ENCODE results near the gene CHKB.
"Not testable (repeated sequence)": the region's sequence is repeated elsewhere in the genome, so short reads cannot be mapped to it uniquely, and the experiment has no call there.

Gene CHKB

DNA sequence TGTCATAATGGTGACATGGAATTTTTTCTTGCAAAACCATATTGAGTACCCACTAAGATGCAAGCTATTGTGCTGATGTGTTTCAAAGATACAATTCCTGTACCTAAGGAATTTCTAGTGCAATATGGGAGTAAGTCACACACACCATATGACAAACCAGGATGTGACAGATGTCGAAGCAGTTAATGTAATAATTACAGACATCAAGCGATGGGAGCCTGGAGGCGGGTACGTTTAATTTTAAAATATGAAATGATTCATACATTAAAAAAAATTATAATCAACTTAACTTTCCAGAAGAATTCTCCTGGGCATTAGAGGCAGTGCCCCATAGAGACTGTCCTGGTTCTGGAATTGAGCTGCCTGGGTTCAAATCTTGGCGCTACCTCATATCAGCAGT, 25.9 kb downstream of the CHKB start:
- FAIRE-seq (no peak), DNase-seq (ENCODE audit: insufficient read length, low spot score) (no peak)

DNA sequence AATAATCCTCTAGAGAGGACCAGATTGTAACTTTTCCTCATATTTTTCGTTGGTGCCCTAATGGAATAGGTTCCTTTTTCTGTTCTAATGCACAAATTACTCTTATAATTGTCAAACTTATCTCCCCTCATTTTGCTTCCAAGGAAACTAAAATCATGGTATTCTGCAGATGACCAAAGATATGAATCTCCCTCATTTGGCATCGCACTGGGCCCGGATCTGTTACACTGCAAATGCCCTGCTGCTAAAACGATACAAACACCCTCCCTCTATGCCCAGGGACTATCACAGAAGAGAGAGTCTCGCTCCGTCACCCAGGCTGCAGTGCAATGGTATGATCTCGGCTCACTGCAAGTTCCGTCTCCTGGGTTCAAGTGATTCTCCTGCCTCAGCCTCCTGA, 29.3 kb downstream of the CHKB start:
- FAIRE-seq: no peak
- DNase-seq (ENCODE audit: insufficient read length, low spot score): no peak

DNA sequence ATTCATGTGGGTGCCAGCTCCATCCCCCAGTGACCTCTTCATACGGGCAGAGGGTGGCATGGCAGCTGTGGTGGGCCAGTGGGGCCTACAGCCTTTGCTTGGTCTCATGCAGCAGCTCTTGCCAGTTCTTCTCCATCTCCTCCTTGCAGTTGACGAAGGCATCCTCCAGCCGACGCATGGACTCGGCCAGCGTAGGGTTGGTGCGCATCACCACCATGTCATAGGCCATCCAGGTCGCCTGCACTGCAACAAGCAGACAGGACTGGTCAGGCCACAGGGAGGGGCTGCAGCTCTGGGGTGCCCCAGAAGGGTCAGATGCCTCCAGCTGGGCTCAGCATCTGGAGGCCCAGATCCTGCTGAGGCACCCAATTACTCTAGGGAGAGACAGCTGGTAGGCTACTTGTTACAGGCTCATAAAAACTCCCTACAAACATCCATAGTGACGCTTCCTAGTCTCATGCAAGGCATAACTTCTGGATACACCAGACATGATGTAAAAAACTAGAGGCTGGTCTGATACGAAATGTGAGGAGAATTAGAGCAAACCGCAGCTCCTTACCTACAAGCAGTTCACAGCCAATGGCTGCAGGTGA, 31.4 kb downstream of the CHKB start:
- no peak for DNase-seq (ENCODE audit: insufficient read length, low spot score)
- no peak for FAIRE-seq

DNA sequence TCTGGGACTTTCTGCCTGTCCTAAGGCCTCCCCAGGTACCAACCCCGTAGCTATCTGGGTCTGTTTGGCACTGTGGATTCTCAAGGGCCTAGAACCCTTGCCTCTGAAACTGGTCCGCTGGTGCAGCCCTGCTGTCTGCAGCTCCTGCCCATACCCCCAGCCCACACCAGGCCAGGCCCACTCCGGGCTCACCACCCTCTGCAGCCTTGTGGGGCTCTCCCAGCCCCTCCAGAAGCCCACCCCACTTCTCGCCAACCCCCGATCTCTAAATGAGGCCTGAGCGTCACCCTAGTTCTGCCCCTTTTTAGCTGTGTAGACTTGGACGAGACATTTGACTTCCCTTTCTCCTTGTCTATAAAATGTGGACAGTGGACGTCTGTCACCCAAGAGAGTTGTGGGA, 32.3 kb downstream of the CHKB start:
- FAIRE-seq (no peak), DNase-seq (ENCODE audit: insufficient read length, low spot score) (no peak)

DNA sequence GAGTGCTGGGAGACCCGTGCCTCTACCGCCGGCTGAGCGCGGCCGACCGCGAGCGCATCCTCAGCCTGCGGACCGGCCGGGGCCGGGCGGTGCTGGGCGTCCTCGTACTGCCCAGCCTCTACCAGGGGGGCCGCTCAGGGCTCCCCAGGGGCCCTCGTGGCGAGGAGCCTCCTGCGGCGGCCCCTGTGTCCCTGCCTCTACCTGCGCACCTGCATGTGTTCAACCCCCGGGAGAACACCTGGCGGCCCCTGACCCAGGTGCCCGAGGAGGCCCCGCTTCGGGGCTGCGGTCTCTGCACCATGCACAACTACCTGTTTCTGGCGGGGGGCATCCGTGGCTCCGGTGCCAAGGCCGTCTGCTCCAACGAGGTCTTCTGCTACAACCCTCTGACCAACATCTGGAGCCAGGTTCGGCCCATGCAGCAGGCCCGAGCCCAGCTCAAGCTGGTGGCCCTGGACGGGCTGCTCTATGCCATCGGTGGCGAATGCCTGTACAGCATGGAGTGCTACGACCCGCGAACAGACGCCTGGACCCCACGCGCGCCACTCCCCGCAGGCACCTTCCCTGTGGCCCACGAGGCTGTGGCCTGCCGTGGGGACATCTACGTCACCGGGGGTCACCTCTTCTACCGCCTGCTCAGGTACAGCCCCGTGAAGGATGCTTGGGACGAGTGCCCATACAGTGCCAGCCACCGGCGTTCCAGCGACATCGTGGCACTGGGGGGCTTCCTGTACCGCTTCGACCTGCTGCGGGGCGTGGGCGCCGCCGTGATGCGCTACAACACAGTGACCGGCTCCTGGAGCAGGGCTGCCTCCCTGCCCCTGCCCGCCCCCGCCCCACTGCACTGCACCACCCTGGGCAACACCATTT, 33.5 kb downstream of the CHKB start:
- no peak for FAIRE-seq

DNA sequence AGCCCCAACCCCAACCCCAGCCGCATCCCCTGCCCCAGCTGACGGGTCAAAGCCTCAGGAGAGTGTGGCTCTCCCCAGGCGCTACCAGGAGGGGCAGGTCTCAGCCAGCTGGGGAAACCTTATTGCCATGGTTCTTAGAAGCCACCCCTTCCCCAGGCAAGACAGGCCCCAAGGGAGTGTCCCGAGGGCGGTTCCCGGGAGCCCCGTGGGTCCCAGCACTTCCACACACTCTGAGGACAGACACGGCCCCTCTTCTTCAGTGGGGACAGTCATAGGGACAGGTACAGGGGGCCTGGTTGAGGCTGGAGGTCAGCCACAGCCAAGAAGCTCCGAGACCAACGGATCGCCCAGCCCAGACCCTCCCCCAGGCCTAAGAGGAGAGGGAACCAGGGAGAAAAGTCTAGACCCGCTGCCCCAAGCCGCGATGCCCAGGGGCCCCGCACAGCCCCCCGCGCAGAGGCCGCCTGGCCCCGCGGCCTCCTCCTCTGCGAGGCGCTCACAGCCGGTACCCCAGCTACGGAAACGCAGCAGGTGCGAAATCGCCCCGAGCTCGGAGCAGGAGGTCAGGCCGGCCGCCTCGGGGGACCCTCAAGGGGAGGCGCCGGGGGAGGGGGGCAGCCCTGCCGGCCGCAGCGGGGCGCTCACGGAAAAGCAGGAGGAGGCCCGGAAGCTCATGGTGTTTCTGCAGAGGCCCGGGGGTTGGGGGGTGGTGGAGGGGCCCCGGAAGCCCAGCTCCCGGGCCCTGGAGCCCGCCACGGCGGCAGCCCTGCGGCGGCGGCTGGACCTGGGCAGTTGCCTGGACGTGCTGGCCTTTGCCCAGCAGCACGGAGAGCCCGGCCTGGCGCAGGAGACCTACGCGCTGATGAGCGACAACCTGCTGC, 34.4 kb downstream of the CHKB start:
- no peak for DNase-seq (ENCODE audit: insufficient read length, low spot score)
- FAIRE-seq: peak; percentile 78

More for the DNA sequence above, 33.5 kb downstream of the CHKB start:
- no peak for DNase-seq (ENCODE audit: insufficient read length, low spot score)

DNA sequence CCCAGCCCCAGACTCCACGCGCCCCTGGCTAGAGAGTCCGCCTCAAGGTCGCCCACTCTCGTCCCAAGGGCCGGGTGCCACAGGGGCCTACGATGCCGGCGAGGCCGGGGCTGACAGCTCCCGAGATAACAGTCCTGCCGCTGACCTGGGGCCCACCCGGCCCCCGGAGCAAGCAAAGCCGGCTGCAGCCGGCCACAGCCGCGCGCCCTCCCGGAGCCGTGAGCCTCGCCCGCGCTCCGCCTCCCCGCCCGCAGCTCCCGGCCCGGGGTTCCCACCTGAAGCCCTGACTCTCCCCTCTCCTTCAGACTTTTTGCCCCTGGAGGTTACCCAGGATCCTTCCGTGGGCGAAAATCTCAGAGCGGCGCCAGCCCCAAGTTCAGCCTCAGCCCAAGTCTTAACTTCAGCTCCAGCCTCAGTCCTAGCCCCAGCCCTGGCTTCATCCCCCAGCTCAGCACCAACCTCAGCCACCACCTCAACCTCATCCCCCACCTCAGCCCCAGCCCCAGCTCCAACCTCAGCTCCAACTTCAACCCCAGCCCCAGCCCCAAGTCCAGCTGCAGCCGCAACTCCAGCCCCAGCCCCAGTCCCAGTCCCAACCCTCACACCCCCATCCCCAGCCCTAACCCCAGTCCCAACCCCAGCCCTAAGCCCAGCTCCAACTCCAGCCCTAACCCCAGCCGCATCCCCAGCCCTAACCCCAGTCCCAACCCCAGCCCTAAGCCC, 35.2 kb downstream of the CHKB start:
- DNase-seq (ENCODE audit: insufficient read length, low spot score): no peak
- FAIRE-seq: no peak

DNA sequence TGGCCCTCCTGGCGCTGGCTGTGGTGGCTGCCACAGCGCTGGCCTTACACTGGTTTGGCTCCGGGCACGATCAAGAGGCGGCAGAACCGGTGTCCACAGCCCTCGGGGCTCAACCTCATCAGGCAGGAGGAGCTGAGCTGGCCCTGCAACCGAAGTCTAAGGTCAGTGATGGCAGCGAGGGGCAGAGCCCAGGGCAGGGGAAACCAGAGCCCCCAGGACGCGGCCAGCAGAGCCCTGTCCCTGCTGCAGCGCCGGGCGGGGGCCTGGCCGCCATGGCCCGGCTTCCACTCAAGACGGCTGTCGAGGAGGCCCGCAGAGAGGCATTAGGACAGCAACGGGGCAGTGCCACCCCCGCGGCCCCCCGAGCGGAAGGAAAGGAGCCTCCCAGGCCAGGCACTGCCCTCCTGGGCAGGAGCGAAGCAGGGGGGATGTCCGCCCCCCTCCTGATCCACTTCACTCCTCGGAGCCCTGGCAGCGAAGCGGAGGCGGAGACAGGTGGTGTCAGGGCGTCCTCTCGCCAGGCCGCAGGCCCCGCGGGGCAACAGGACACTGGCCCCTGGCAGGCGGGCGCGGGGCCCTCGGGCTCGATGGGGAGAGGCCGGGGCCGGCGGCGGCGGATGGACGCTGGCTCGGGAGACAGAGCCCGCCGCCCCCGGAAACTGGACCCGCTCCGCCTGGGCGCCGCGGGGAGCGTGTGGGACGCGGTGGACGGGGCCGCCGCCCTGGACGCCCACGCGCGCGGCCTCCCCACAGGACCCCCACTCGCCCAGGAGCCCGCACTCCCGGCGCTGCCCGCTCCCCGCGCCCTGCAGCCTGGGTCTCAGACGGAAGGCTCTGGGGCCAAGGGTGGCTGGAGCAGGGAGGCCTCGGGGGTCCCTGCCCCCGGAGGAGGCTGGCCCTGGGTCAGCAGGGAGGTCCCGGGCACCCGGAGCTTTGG, 36.1 kb downstream of the CHKB start:
- DNase-seq (ENCODE audit: insufficient read length, low spot score) (no peak), FAIRE-seq (no peak)

DNA sequence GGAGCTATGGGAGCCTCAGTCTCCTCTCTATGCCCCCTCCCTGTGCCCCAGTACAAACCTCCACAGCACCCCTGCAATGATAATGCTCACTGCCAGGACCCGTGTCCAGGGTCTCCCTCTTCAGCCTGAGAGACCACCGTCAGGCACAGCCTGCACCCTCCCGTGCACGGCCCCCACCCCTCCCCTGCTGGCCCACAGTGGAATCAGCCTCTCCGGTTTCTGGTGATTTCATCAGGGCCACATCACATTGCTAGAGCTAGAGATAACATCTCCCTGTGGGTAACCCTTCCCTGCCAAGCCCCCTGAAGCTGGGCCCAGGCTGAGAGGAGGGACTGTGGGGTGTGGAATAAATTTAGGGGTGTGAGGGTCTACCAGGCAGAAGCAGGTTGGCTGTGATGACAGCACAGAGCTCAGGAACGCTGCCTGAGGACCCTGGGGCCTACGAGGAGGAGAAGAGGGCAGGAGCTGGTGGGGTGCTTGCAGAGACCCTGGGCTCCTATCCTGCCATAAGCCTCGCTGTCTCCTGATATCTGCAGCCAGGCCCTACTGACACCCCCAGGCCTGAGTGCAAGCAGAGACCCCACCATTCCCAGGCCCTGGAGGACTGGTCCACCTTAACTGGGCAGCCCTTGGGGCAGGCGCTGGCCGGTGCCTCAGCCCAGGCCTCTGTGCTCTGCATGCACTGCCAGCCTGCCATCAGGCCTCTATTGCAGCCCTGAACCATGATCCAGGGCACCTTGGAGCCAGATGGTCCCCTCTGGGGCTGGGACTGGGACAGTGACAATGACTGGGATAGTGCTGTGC, 36.9 kb downstream of the CHKB start, which contains the start of gene KLHDC7B:
Gene KLHDC7B (plus strand): TSS at position 378 of the 804 bp plus-strand sequence. CDS start 345 bp downstream, at position 723.
- FAIRE-seq (no peak), DNase-seq (ENCODE audit: insufficient read length, low spot score) (no peak)

DNA sequence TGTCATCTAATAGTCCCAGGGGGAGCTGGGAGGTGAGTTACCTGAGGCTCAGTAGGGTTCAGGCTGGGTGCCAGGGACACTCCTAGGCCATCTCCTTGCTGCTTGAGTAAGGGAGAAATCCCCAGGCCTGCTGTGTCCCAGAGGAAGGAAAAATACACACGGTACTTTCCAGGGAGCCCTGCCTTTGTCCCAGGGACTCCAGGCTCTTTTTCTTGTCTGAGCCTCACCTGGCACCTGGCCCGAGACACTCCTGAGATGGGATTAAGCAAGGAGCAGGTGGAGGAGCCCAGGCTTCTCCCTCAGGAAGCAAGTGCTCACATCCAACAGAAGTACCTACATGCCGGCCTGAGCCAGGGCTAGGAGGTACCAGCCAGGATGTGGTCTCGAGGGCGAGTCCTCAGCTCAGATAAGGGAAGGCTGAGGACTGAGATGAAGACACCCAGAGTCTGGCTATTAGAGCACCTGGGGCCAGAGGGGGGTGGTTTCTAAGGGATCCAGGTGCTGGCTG, 37.8 kb downstream of the CHKB start:
- DNase-seq (ENCODE audit: insufficient read length, low spot score) (no peak), FAIRE-seq (peak; percentile 73)

DNA sequence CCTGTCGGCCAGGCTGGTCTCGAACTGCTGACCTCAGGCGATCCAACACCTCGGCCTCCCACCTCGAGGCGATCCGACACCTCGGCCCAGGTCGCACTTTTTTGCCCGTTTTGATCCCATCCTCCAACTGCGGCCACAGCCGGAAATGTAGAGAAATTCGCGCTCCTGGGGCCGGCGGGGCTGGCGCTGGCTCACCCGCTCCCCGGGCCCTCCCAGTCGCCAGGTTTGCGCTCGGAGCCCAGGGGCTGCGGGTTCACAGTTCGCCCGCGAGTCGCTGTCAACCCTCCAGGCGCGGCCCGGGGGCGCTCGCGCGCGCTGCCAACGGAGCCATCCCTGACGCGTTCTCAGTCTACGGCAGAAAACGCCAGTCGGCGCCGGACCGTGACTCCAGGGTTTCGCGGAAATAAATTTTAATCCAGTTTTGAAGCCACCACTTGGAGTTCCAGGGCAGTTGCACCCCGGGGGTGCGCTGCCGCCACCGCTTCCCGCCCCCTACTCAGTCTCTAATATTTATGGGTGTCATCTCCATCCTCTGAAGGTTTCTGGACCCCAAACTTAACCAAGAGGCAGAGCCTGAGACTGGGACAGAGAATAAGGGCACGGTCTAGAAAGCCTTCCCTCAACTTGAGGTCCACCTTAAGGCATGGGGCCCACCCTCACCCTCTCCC, 38.4 kb downstream of the CHKB start:
- peak; percentile 81 for FAIRE-seq
- DNase-seq (ENCODE audit: insufficient read length, low spot score): no peak

DNA sequence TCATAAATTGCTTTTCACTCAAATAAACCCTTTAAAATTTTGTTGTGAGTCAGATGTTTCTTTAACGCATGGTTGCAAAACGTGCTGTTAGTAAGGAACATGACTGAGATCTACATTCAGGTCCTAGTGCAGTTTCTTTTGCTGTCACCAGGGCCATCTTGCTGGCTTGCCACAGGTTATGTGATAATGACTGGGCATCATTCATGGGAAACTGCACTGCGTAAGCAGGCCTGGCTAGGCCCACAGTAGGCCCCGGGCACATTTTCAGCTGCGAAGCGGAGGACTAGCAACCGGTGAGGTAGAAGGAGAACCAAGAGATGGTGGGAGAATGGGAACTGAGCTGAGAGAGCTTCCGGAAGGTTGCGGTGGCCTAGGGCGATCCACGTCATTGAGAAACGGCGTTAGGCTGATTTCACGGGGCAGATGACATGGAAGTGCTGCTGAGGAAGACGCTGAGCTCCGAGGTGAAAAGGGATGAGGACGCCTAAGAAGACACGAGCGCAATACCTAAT, 40.2 kb downstream of the CHKB start:
- DNase-seq (ENCODE audit: insufficient read length, low spot score) (no peak), FAIRE-seq (no peak)

DNA sequence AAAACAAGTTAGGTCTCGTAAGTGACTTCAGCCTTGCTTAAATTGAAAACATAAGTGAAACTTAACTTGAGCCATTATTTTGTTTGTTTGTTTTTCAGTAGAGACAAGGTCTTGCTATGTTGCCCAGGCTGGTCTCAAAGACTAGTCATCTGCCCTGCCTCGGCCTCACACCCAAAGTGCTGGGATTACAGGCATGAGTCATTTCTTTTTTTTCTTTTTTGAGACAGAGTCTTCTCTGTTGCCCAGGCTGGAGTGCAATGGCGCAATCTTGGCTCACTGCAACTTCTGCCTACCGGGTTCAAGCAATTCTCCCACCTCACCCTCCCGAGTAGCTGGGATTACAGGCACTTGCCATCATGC, 41.0 kb downstream of the CHKB start:
- FAIRE-seq: peak; percentile 99
- not testable (repeated sequence) for DNase-seq (ENCODE audit: insufficient read length, low spot score)

DNA sequence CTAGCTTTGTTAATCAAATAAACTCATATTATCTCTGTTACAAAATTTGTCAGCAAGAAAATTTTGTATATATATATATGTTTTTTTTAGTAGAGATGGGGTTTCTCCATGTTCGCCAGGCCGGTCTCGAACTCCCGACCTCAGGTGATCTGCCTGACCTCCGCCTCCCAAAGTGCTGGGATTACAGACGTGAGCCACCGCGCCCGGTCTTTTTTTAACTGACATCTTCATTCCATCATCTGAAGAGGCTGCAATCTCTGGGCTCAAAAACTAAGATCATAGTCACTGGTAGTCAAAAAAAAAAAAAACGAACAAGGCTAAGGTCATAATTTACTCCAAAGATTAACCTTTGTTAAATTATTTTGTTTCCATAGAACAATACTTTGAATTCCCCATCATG, 42.3 kb downstream of the CHKB start:
- FAIRE-seq: no peak
- no peak for DNase-seq (ENCODE audit: insufficient read length, low spot score)

DNA sequence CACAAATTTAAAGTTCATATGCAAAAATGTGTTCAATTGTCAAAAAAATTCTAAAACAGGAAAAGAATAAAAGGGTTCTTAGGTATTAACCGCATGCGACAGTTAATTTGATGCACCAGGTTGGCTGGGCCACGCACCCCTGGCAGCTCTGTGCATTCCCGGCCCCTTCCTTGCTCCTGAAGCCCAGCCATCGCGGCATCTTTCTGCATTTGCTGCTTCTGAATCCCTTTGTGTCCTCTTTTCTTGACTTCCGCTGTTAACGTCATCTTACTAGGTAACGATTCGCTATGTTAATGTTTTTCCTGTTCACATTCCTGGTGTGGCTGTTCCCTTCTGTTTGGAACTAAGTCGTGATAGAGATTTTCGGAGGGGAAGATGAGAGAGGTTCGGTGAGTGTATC, 44.9 kb downstream of the CHKB start:
- FAIRE-seq: no peak
- DNase-seq (ENCODE audit: insufficient read length, low spot score): no peak

DNA sequence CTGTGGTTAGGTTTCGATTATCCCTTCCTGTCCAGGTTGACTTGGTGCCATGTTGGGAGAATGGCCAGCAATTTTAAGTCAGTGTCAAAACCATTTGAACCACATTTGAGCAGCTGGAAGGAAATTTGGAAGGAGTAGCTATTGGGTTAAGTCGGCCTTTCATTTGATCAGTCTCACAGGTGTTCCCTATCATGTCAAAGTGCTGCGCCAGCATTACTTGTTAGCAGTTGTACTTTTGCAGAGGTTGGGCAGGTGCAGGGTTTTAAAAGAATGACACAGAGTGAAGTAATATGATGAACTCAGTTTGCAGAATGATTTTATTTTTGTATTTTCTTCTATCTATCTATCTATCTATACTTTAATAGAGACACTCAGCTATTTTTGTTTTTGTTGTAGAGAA, 46.4 kb downstream of the CHKB start:
- no peak for DNase-seq (ENCODE audit: insufficient read length, low spot score)
- FAIRE-seq: no peak

DNA sequence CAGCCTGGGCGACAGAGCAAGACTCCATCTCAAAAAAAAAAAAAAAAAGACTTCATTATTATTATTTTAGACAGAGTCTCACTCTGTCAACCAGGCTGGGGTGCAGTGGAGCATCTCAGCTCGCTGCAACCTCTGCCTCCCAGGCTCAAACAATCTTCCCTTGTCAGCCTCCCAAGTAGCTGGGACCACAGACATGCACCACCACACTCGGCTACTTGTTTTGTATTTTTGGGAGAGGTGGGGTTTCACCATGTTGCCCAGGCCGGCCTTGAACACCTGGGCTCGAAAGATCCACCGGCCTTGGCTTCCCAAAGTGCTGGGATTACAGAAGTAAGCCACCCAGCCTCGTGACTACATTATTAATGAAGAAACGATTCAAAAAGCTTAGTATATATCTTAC, 47.5 kb downstream of the CHKB start:
- FAIRE-seq (peak; percentile 39), DNase-seq (ENCODE audit: insufficient read length, low spot score) (no peak)
